Endothelial cell of umbilical vein (primary cell): Measurements from ENCODE around the gene P4HA3. TPM values are rescaled to one million over a fixed set of nuclear protein-coding genes. Genes with fewer than 3 reads are reported as not detected.

Experiments
- BruUV-seq: library from RNA; stranded (reverse); fragments of 400-500 nt; replicated peaks from 2 replicates; lab custom pipeline; 2021; lab: Mats Ljungman, UMichigan
- CTCF ChIA-PET: fragments of 300-600, 350-600 bp; sonication (Branson Sonifier 250); formaldehyde crosslinking; loops from one replicate; lab custom pipeline; 2021; ENCODE audit warnings: antibody characterized with exemption, inconsistent platforms; lab: Charles Lee
- POLR2A ChIA-PET: fragments of 300-600, 350-600 bp; sonication (Branson Sonifier 250); formaldehyde crosslinking; loops from one replicate; lab custom pipeline; 2021; ENCODE audit warnings: antibody characterized with exemption, inconsistent platforms; lab: Charles Lee
- DNase-seq: peaks from one replicate; pipeline ENCODE4 v3.0.0-alpha.2; 2011; ENCODE audit warnings: low read depth, low spot score
- FAIRE-seq: peaks from 2 replicates; lab custom pipeline; 2011; peaks lifted over from hg19 to GRCh38; lab: Jason Lieb, UNC
- H2AFZ ChIP-seq: 2 replicates; pipeline ENCODE4 v1.6.0; 2012; ENCODE audit warnings: low read depth, low read length, control low read depth, inconsistent platforms
- H3K27ac ChIP-seq: 2 replicates; pipeline ENCODE4 v1.5.1; 2011; ENCODE audit warnings: low read depth, mild to moderate bottlenecking, control low read depth, low read length, moderate library complexity; ENCODE audit not compliant: insufficient read depth
- H3K27me3 ChIP-seq, 2 experiments: 2 replicates each; pipeline versions ENCODE4 v1.6.0 to v1.6.1; 2011; ENCODE audit warnings: low read length in 2 of 2, mixed read lengths in 1 of 2; ENCODE audit not compliant: control insufficient read depth in 2 of 2, insufficient read depth in 2 of 2
- H3K36me3 ChIP-seq, 2 experiments: 2 replicates in 1 of 2; 3 replicates in 1 of 2; pipeline ENCODE4 v1.5.1; 2011; ENCODE audit warnings: low read length in 2 of 2, mild to moderate bottlenecking in 1 of 2, moderate library complexity in 1 of 2; ENCODE audit not compliant: control insufficient read depth in 2 of 2, insufficient read depth in 2 of 2; ENCODE audit errors: extremely low read depth in 1 of 2
- H3K4me1 ChIP-seq: 3 replicates; pipeline ENCODE4 v1.5.1; 2011; ENCODE audit warnings: mild to moderate bottlenecking, low read length; ENCODE audit not compliant: control insufficient read depth, insufficient read depth; ENCODE audit errors: extremely low read depth
- H3K4me2 ChIP-seq: 2 replicates; pipeline ENCODE4 v1.6.1; 2011; ENCODE audit warnings: low read length, control low read depth, mixed read lengths; ENCODE audit not compliant: insufficient read depth
- H3K4me3 ChIP-seq, 3 experiments: fragments of 200-600 bp in 1 of 3; sonication (generic), shearing (Covaris generic) in 1 of 3; replicated peaks in 1 of 3; 2 replicates each; pipeline ENCODE4 v1.5.1; 2011 to 2016; ENCODE audit warnings: control low read depth in 3 of 3, low read length in 3 of 3, mild to moderate bottlenecking in 2 of 3, inconsistent platforms in 1 of 3, low read depth in 1 of 3, moderate library complexity in 1 of 3; ENCODE audit not compliant: insufficient read depth in 1 of 3
- H3K79me2 ChIP-seq: 2 replicates; pipeline ENCODE4 v1.6.0; 2012; ENCODE audit warnings: low read length, inconsistent platforms; ENCODE audit not compliant: control insufficient read depth, insufficient read depth
- H3K9ac ChIP-seq: replicated peaks from 2 replicates; pipeline ENCODE3; 2011; ENCODE audit warnings: low read length, control low read depth; ENCODE audit not compliant: insufficient read depth; ENCODE audit errors: extremely low read depth
- H3K9me1 ChIP-seq: replicated peaks from 3 replicates; pipeline ENCODE4 v1.6.0; 2011; ENCODE audit warnings: mild to moderate bottlenecking, low read length; ENCODE audit not compliant: control insufficient read depth, insufficient read depth; ENCODE audit errors: extremely low read depth
- H3K9me3 ChIP-seq: replicated peaks from 2 replicates; pipeline ENCODE4 v1.5.1; 2012; ENCODE audit warnings: low read length, inconsistent platforms; ENCODE audit not compliant: control insufficient read depth, insufficient read depth
- H4K20me1 ChIP-seq: replicated peaks from 2 replicates; pipeline ENCODE3; 2011; ENCODE audit warnings: mild to moderate bottlenecking, low read length; ENCODE audit not compliant: control insufficient read depth, insufficient read depth; ENCODE audit errors: extremely low read depth
- CTCF ChIP-seq, 2 donors: IDR thresholded peaks; 1 replicate in 1 of 2; 2 replicates in 1 of 2; pipeline ENCODE4 v1.5.1; 2011; ENCODE audit warnings: low read length in 2 of 2, mild to moderate bottlenecking in 2 of 2, moderate library complexity in 2 of 2, control low read depth in 1 of 2, inconsistent platforms in 1 of 2, low read depth in 1 of 2; ENCODE audit not compliant: insufficient read depth in 1 of 2; ENCODE audit errors: extremely low read depth in 1 of 2
- EZH2 ChIP-seq: IDR thresholded peaks from 2 replicates; pipeline ENCODE4 v1.6.1; 2012; ENCODE audit warnings: borderline replicate concordance, low read depth, mild to moderate bottlenecking, moderate library complexity, low read length, inconsistent platforms; ENCODE audit not compliant: severe bottlenecking
- GATA2 ChIP-seq: IDR thresholded peaks from 2 replicates; pipeline ENCODE4 v1.7.0; 2011; ENCODE audit warnings: low read depth, mild to moderate bottlenecking, moderate library complexity, mixed read lengths, low read length; ENCODE audit not compliant: insufficient read length, insufficient read depth
- JUN ChIP-seq: IDR thresholded peaks from 2 replicates; pipeline ENCODE4 v1.6.1; 2011; ENCODE audit warnings: borderline replicate concordance, low read depth; ENCODE audit not compliant: insufficient read length, insufficient read depth
- POLR2AphosphoS5 ChIP-seq: IDR thresholded peaks from 2 replicates; pipeline ENCODE4 v1.6.1; 2012; ENCODE audit warnings: low read depth, mild to moderate bottlenecking, control low read depth, low read length, moderate library complexity; ENCODE audit not compliant: insufficient read depth
- dilution Hi-C: fragments of 300-500 bp; cut with MboI; formaldehyde crosslinking; loops from one replicate; pipeline ENCODE4 v1.15.0; 2019; ENCODE audit warnings: low sequenced_read_pairs; ENCODE audit not compliant: extremely low pct_ligation_motif_present
- intact Hi-C: fragments of 100-400 bp; cut with micrococcal nuclease; formaldehyde crosslinking; loops from one replicate; pipeline ENCODE4 v1.10.0; 2022
- polyA plus RNA-seq, 4 experiments: library from polyadenylated mRNA; depleted of rRNA in 3 of 4; stranded (reverse) in 3 of 4; unstranded in 1 of 4; fragments of >200 nt; gene quantifications; 2 replicates each; pipeline versions ENCODE4 v1.2.1 to v1.2.3, GENCODE V29; 2011 to 2012; ENCODE audit warnings: missing spikeins in 1 of 4
- total RNA-seq: library from RNA; stranded (reverse); gene quantifications from 2 replicates; pipeline ENCODE4 v1.2.3, GENCODE V29; 2021

The P4HA3 gene
- total and polyA plus RNA-seq, 2 donors (not counting 3 experiments of a cell fraction or from before 2014, with no cell fraction given) = 26.9 to 40.0 TPM

- dilution Hi-C loops = no loop called here
- intact Hi-C loops = loop anchor here (2.0 kb wide), 1 partner anchor 30 kb away; no protein-coding TSS in a partner anchor
- no peaks in the 10 kb centered on the region for H3K9me1 ChIP-seq
- peak overlapping the region; percentile 36 for H3K9ac ChIP-seq
- ChIA-PET POLR2A (no interaction called here), CTCF (interaction anchor here (1.6 to 2.0 kb wide), 2 partner anchors 101 to 161 kb away, joined by 3 to 5 read pairs; no protein-coding TSS in a partner anchor)
- peak overlapping the region; percentile 75 for H3K27ac ChIP-seq
- H3K4me3 ChIP-seq = no peak overlapping the region
- DNase-seq (peak; percentile 61), FAIRE-seq (no peak)
- TF ChIP-seq POLR2AphosphoS5 (no peak), JUN (no peak), GATA2 (no peak), CTCF (IDR thresholded peaks at IDR 0.05; ENCODE audit: extremely low read depth in 1 of 2, insufficient read depth in 1 of 2, low read depth in 1 of 2, low read length in 2 of 2) (no peak), EZH2 (no peak)
- H3K36me3 ChIP-seq = peaks cover 0 to 9% of the 10 kb centered on the region in 2 experiments
- peaks cover 15% of the 10 kb centered on the region for H3K4me1 ChIP-seq
- BruUV-seq = no TSS peak
- H2AFZ ChIP-seq = no peak overlapping the region
- no peaks in the 10 kb centered on the region for H3K9me3 ChIP-seq
- no peak overlapping the region for H3K4me2 ChIP-seq
- H3K79me2 ChIP-seq = no peaks in the 10 kb centered on the region
- H3K27me3 ChIP-seq = no peaks in the 10 kb centered on the region
- H4K20me1 ChIP-seq = no peaks in the 10 kb centered on the region
These were observed 22.5 kb downstream of the P4HA3 start for GRCh38 chr11:74288911-74289310.
